DMS 273 (cell line): ENCODE measurements around the gene MOCS1.
A peak's percentile ranks its signal among the peaks of the same experiment; 100 is the strongest.

Experiments used
- DNase-seq: peaks from one replicate; lab custom pipeline; 2025; ENCODE audit not compliant: unreplicated experiment; lab: John Stamatoyannopoulos, UW

The MOCS1 gene

DNA sequence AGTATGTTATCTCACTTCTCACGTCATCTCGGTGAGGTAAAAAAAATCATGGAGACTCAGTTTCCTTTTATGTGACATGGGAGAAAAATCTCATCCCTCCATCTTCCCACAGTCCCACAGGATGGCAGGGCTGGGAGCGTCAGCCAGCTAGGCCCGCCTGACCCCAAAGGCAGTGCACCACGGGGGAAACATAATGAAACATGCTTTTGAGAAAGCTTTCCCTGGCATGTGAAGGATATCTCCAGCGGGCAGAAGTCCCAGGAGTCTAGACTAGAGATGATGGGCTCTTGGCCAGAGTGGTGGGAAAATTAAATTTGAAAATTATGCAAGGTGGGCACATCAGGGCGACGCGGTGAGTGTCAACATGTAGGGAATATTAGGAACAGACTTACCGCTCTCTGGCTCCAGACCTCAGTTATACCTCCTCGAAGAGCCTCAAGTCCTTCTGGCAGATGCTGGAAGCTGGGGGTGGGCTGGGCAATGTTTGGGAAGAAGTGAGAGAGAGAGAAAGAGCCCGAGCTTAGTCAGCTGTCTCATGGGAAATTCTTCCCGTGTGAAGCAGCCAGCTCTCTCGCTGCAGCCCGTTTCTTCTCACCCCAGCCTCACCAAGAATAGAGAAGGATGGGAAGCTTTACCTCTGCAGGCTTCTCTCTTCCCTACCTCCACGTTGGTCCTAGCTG lies 52.3 kb downstream of the MOCS1 start:
- peak; percentile 20 for DNase-seq

DNA sequence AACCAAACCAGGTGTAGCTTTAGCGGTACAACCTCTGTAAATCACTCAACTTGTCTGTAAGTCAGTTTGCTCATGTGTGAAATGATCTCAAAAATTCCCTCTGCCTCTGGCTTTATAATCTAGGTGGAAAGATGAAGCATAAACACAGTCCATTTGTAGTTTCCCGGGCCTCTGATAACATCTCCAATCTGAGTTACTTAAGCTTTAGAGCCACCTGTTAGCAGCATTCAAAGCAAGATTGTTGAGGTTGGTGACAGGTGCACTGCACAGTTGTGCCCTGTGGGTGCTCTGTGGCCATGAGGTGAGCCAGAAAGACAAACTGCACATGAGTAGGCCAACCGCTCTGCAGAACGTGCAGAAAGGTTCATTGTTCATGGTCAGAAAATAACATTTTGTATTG lies 53.7 kb downstream of the MOCS1 start:
- DNase-seq, result peak; percentile 68

DNA sequence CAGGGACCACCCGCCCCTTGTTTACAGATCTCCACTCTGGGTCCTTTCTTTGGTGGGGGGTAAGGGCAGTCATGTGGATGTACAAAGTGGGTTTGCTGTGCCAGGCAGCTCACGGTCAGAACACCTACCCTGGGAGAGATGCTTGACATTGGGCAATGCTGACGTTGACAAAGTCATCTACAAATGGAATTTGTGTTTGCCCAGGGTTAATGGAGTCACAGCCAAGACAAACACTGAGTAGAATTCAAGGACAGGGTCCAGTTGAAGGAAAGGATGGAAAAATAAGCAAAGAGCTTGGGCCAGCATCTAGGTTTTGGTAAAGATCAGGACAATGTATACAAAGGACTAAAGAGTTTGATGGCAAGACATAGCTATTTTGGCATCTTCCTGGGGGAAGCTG lies 54.7 kb downstream of the MOCS1 start:
- DNase-seq, result no peak

DNA sequence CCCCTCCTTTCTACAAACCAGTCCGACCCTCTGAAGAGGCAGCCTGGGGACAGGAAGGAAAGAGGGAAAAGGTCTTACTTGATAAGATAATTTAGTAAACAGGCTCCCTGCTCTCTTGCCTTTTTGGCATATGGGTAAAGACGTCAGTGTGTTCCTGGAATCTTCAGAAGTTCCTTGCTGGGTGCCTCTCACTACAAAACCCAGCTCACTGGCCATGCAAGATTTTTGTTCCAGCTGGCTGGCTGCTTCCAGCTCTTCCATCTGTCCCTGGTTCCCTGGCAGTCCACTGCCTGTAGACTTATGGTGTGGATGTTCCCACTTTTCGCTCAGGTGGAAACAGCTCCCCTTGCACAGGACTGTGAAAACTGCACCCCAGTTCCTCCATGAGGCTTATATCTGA lies 57.4 kb downstream of the MOCS1 start:
- peak; percentile 61 for DNase-seq

DNA sequence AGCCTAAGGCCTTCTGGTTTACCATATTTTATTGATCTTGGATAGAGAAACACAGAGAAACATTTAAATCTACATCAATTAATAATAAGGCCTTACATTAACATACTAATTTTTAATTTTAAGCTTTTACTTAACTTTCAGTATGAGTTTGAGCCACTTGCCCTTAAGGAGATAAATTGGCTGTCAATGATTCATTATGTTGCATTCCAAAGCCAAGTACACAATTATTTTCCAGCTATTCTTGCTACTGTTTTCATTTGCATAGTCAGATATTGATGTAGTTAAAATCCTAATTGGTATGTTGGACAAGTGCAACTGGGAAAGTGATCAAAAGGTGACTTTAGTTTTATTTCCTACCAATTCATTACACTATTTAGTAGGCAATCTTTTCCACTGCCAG lies 58.2 kb downstream of the MOCS1 start:
- DNase-seq, result no peak

DNA sequence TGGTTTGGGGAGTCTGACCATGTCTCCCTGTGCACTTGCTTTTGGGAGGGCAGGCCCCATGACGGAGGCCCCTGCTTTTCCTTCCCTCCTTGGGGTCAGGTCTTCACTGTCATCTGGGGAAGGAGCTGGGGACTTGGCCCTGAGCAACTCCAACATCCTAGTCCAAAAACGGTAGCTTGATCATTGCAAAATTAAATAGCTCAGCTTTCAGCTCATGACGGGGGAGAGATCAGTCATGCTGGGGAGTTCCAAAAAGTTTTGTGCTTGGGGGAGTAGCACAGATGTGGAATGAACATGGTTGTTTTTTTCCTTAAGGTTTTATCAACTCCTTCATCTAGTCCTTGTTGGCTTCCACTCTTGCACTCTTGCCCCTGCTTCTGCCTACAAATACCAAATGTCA lies 60.8 kb downstream of the MOCS1 start:
- DNase-seq, result peak; percentile 35

DNA sequence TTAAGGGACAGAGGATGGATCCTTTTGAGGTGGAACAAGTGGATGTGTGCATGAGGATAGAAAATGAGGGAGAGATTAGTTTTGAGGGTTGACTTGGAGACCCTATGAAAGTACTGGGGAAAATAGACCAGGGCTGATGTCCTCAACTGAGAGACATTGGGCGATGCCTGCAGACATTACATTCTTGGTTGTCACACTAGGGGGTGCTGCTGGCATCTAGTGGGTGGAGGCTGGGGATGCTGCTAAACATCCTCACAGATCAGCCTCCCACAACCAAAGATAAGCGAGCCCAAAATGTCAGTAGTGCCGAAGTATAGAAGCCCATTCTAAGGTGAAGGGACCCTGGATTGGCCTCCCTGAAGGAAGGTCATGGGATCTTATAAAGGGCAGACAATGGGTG lies 63.3 kb downstream of the MOCS1 start:
- DNase-seq, result peak; percentile 4

DNA sequence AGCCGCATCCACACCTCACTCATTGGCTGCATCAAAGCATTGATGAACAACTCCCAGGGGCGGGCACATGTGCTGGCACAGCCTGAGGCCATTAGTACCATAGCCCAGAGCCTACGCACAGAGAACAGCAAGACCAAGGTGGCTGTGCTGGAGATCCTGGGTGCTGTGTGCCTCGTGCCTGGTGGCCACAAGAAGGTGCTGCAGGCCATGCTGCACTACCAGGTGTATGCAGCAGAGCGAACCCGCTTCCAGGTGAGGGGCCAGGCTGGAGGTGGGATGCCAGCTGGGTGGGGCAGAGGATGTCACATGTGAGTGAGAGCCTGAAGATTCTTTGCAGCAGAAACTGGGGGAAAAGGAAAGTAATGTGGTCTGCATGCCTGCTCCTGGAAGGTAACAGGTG lies 66.7 kb downstream of the MOCS1 start:
- DNase-seq, result no peak

DNA sequence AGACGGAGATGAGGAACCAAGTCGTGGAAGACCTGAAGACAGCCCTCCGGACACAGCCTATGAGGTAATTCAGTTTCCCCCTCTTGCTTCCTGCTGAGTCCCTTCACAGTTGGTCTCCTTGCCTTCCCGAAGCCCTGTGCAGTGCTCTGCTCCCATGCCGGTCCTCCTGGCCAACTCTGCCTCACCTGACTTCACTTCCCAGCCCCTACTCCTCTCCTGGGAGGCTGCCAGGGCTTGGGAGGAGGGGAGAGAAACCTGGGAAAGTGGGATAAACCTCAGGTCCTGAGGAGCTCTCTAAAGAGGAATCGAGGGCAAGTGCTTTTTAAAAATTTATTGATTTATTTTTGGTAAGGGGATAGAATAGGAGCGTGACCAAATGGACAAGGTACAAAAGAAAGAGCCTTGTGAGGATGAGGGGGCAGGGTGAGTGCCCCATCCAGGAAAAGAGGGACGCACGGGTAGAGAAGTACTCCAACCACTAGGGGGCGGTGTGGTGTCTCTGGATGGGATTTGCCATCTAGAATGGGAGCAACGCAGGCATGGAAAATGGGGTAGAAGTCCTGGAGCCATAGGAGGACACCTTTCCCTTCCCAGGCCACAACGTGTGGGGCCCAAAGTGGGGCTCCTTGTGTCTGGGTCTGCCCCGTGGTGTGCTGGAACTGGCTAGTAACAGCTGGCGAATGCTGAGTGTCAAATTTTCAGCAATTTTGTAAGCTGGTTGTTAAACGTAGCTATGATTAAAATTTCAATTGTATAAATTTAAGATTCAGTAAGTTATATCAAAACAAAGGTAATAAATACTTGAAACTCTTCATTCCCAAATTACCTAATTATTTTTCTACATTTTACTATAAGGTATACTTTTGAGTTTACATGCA lies 69.0 kb downstream of the MOCS1 start:
- DNase-seq, result peak; percentile 91

DNA sequence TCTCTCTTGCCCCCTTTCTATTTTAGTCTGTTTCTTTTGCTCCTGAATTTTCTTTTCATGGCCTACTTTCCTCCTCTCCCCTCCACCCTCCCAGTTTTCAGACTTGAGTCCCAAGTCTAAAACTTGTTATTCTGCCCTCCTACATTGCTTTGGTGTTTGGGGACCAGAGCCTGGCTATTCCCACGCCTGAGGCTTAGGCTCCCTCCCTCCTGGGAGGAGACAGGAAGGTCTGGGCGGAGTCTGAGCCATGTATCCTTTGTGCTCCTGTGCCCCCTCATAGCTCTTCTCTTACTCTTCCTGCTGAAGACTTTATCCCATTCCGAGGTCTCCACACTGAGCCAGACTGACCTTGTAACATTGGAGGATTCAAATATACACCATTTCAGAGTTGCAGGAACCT lies 72.6 kb downstream of the MOCS1 start:
- no peak for DNase-seq

DNA sequence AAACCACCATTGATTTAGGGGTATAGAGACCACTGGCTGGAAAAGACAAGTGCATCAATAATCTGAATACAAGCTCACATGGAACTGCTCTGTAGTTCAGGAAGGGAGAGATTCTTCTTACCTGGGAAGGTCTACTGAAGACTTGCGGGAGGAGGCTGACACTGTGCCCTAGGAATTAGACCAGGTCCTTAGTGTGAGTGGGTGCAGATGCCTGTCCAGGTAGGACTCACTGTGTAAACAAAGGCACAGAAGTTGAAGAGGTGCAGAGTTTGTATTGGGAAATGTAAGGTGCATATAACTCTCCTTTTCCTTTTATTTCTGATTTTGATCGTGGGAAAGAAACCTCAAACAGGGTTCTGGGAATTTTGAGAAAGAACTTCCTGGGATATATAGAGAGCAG lies 75.2 kb downstream of the MOCS1 start:
- DNase-seq, result no peak

DNA sequence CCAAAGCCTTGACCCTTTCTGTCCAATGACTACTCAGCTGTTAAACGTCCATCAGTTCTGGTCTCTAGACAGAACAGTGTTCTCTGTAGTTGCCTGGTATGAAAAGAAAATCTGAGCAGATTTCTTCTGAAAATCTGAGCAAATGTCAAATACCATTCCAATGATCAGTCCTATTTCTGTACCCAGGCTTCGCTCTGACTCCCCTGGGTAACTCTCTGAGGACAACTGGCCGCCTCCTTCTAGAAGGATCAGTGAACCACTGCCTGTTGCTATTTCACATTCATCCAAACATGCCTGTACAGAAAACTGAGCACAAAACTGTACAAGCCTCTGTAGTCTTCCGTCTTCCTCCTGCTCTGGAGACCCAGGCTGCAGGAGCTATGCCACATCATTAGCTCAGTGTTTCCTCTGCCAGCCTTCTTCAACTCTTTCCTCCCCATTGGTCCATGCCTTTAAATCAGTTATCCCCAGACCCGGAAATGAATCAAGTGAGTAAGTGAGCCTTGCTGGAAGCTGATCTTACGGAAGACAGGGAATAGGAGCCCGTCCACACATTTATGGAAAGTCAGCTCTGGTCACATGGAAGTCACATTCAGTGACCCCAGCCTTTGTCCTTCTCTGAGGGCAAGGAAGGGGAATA lies 78.8 kb downstream of the MOCS1 start:
- DNase-seq, result no peak
